Right hindlimb (tissue), 1 donor: Measurements from ENCODE around the gene PAXX.

Experiments used
- DNase-seq: peaks from one replicate; pipeline ENCODE4 v3.0.0-alpha.2; 2018

Gene PAXX

DNA sequence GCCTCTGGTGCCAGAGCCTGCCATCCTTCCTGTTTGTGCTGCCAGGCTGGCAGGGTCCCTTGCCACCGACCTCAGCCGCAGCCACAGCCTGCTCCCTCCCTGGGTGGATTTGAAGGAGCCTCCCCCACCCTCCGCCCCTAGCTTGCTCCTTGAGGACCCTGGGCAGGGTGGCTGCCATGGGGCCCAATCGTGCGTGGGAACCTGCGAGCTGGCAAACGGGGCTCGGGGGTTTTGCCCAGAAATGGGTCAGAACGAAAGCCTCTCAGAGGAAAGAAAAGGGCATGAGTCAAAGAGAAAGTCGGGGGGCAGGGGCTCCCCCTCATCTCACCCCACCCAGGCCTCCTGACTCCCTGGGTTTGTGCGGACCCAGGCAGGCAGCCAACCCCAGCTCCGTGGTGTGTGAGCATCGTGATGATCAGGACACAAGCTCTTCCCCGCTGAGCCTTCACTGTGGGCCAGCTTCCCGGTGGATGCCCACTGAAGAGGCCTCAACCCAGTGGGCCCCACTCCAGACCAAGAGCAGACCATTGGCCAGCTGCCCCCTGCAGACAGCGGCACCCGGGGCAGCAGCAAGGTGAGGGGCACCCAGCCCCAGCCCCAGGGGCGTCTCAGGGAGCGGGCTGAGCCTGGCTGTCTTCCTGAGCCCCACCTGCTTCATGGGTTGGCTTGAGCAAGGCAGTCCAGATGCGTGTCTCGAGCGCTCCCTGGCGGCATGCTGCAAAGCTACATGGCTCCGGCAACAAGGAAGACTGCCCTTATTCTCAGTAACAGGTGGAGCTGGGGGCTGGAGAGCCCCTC, 42.7 kb downstream of the PAXX start:
- DNase-seq, result peak; percentile 87

DNA sequence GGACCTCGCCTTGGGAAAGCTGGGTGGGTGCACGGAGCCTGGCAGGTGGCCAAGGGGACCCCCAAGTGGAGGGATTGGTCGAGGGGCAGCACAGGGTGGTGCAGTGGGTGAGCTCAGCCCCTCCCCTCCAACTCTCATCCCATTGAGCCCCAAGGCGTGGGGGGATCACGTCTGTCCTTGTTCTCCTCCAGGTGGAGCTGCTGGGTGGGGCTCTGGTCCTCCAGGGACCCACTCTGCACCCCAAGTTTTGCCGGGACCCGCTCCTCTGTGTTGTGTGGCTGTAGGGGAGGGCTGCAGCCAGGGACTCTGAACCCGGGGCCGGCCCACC, 43.2 kb downstream of the PAXX start:
- no peak for DNase-seq

DNA sequence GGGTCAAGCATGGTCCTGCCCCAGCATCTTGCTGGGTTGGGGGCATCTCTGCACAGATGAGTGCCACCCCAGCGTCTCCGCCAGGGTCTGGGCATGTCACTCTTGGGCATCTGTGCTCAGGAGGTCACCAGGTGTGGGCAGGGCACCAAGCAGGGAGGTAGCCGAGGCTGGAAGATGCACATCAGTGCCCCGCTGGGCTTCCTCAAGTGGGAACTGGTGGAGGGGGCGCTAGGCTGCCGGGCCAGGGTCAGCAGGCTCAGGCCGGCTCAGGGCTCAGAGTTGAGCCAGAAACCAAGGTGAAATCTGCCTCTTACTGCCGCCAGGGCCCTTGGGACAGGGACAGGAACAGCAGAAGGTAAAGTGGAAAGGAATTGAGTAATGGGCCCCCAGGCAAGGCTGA, 43.7 kb downstream of the PAXX start:
- DNase-seq, result no peak

DNA sequence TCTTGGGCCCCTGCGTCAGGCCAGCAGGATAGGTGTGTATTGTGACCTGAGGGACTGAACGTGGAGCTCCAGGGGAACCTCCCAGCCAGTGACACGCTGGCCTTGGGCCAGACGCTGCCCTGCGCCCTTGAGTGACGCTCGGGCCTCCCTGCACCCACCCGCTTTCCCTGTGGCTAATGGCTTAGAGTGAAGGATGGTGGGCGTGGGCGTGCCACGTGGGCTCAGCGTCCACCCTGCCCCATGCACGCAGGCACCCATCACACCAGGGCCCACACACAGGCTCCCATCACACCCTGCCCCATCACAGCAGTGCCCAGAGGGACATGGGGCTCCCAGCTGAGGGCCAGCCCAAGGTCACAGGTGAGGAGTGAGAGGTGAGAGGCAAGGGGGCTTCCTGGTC, 44.8 kb downstream of the PAXX start:
- no peak for DNase-seq

DNA sequence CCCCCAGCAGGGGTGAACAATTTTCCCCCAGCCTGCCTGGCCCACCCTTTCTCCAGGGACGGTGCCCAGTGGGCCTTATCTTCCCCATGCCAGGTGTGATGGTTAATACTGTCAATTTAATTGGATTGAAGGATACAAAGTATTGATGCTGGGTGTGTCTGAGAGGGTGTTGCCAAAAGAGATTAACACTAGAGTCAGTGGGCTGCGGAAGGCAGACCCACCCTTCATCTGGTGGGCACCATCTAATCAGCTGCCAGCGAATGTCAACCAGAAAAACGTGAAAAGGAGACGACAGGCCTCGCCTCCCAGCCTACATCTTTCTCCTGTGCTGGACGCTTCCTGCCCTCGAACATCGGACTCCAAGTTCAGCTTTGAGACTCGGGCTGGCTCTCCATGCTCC, 45.3 kb downstream of the PAXX start:
- no peak for DNase-seq

DNA sequence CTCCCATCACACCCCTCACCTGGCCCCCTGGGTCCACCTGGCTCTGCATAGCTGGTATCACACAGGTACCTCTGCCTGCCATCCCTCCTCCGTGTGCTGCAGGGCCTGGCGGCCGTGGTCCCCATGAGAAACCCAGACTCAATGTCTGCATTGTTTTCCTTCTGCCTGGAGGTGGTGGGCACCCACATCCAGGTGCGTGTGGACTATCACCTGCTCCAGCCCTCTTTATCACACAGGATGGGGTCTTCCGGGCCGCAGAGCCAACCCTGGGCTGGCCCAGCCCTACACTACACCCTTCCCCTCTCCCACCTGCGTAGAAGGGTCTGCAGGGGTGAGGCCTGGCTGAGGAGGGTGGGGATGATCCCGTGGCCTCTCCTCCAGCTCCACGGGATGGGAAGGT, 46.7 kb downstream of the PAXX start:
- no peak for DNase-seq

DNA sequence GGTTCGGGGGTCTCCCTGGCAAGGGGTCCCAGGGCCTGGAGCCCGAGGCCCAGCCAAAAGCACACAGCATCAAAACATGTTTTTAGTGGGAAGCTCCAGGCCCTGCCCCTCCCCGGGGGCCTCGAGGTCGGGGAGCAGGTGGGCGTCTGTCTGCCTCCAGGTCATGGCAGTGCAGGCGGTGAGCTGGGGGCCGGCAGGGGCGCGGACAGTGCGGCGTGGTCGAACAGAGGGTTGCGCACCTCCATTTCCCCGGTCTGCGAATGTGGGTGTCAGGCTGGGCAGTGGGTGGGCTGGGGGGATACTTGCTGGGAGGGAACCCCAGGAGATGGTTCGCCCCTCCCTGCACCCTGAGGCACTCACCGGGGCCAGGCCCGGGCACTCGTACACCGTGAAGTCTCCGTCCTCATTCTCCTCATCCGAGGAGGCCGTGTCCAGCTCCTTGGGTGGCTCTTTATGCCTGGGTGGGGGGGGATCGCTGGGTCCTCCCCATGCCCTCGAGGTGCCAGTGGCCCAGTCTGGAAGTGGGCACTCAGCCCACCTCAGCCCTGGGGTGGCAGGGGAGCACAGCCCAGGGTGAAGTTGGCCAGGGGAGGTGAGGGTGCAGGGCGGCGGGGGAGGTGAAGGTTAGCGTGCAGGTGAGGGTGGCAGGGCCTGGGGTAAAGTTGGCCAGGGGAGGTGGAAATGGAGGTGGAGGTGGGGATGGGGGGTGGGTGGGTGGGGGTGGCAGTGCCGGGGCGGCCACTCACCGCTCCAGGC, 47.6 kb downstream of the PAXX start:
- DNase-seq, result no peak

DNA sequence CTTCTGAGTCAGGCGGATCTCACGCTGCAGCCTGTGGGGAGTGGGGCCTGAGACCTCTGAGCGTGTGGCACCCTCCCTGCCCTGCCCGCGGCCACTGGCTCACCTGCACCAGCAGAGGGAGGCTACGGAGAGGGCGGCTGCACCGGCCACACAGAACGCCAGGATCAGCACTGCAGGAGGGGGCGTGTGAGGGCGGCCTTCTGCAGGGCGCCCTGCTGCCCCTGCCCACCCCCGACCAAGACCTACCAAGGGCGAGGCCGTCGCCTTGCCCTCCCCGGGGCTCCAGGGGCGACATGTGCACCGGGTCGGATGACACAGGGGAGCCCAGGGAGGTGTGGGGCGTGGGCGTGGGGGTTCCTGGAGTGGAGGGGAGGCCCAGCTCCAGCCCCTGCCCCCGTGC, 48.3 kb downstream of the PAXX start:
- DNase-seq, result no peak

DNA sequence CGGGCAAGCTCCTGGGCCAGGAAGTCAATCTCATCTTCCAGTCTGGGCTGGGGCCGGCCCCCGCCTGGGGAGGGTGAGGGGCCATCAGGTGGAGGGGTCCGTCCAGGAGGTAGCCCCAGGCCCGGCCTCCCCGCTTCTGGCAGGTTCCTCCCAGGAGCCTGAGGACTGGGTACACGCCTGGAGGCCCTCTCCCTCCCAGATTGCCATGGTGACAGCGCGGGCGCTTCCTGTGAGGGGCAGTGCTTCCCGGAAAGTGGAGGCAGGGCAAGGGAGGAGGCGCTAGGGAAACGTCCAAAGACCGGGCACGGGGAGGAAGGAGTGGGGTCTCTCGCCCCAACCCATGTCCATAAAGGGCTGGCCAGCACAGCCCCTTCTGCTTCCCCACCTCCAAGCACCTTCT, 48.9 kb downstream of the PAXX start:
- DNase-seq, result no peak

DNA sequence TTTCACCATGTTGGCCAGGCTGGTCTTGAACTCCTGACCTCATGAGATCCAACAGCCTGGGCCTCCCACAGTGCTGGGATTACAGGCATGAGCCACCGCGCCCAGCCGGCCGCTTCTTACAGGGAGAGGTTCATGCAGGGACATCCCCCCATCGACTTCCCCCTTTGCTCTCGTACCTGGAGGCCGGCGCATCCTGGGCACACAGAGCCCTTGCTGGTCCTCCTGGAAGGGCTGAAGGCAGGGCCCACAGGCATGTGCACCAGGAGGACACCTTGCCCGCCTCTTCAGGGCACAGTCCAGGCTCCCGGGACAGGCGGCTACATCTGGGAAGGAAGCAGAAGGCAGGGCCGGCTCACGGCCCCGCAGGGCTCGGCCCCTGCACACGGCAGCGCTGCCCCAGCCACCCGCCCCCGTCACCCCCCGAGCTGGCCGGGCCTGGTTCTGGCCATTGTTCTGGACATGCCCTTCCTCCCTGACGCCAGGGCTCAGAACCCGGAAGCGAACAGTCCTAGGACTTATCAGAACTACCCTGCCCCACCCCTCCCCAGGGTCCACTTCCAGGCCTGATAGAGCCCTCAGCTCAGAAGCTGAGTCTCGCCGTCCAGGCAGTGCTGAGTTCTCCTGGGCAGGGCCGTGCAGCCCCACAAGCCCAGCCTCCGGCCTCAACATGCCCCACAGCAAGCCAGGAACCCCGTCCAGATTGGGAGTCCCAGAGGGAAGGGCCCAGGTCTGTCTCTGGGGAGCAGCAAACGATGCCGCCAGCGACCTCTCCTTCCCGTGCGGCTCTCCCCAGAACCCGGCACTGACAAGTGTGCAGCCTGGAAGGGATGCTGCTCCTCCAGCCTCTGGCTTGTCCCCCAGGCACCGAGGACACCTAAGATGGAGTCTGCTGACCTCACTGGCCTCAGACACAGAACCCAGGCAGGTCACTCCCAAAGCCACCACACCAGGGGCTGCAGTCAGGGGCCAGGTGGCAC, 50.8 kb downstream of the PAXX start:
- no peak for DNase-seq
